ENCODE measurements around the gene TBC1D3.
"Not testable (repeated sequence)": the region's sequence is repeated elsewhere in the genome, so short reads cannot be mapped to it uniquely, and the experiment has no call there.

Gene TBC1D3

DNA sequence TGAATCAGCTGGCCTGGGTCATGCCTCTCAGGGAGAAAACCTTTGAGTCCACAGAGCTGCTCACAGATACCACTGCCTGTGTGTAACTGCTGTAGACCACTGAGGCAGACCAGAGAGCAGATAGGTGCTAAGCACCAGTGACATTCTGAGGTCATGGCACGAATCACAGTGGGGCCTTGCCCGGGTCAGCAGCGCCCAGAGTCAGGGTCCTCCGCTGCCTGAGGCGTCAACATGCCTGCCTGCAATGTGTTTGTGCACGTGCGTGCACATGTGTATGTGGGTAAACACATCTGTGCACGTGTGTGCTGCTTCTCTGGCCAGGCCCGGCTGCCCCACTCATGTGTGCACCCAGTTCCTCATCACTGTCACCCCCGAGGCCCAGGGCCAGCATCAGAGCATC is at the start of gene TBC1D3:
TBC1D3 (minus strand) TSS at position 101 of the 400 bp plus-strand sequence. CDS start 1,526 bp downstream, outside the sequence.
- H3K27ac Mint-ChIP-seq, CTCF ChIA-PET, H3K36me3 Mint-ChIP-seq, DNase-seq, H3K9me3 Mint-ChIP-seq, H3K27me3 Mint-ChIP-seq, H3K4me3 Mint-ChIP-seq, H3K4me1 Mint-ChIP-seq: not testable (repeated sequence)

DNA sequence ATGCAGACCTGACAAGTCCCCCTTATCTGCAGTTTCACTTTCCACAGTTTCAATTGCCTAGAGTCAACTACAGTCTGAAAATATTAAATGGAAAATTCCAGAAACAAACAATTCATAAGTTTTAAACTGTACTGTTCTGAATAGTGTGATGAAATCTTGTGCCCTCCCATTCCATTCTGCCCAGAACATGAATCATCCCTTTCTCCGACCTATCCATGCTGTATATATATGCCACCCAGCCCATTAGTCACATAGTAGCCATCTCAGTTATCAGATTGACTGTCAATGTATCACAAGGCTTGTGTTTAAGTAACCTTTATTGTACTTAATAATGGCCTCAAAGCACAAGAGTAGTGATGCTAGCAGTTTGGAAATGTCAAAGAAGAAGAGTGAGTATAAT is 40.4 kb upstream of the TBC1D3 start:
- DNase-seq, H3K9me3 Mint-ChIP-seq, H3K36me3 Mint-ChIP-seq, H3K27me3 Mint-ChIP-seq, H3K27ac Mint-ChIP-seq, H3K4me3 Mint-ChIP-seq, CTCF ChIA-PET, H3K4me1 Mint-ChIP-seq: not testable (repeated sequence)

- H3K4me1 Mint-ChIP-seq, H3K27ac Mint-ChIP-seq, CTCF ChIA-PET, DNase-seq, H3K4me3 Mint-ChIP-seq, H3K36me3 Mint-ChIP-seq, H3K9me3 Mint-ChIP-seq, H3K27me3 Mint-ChIP-seq: not testable (repeated sequence)
Observed at GRCh38 chr17:38225844-38226495, 33.6 kb upstream of the TBC1D3 start.

- DNase-seq, H3K36me3 Mint-ChIP-seq, CTCF ChIA-PET, H3K4me1 Mint-ChIP-seq, H3K9me3 Mint-ChIP-seq, H3K27ac Mint-ChIP-seq, H3K4me3 Mint-ChIP-seq, H3K27me3 Mint-ChIP-seq: not testable (repeated sequence)
Observed at GRCh38 chr17:38220867-38221266, 28.5 kb upstream of the TBC1D3 start.

GRCh38 chr17:38200271-38200670 is 7.9 kb upstream of the TBC1D3 start:
- DNase-seq, H3K4me1 Mint-ChIP-seq, H3K27me3 Mint-ChIP-seq, H3K4me3 Mint-ChIP-seq, CTCF ChIA-PET, H3K36me3 Mint-ChIP-seq, H3K9me3 Mint-ChIP-seq, H3K27ac Mint-ChIP-seq: not testable (repeated sequence)

DNA sequence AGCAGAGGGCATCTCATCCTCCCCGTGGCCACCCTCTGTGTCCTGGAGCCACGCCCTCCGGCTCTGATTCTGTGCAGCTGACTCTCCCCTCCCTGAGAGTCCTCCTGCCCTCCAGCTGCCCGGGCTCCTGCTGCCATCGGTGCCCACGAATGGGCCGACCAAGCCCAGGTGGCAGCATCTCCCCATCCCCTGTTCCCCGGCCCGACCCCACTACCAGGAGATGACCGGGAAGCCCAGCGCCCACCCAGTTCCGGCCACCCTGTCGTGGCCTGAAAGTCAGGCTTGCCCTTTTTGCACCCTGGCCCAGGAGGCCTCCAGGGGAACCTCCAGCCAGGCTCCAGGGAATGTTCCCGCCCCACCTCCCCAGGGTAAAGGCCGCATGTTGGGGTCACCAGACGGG is 57.5 kb downstream of the TBC1D3 start:
- CTCF ChIA-PET, H3K27me3 Mint-ChIP-seq, DNase-seq, H3K4me3 Mint-ChIP-seq, H3K9me3 Mint-ChIP-seq, H3K4me1 Mint-ChIP-seq, H3K36me3 Mint-ChIP-seq, H3K27ac Mint-ChIP-seq: not testable (repeated sequence)

Measured in activated naive CD4-positive, alpha-beta T cell treated with anti-CD3 and anti-CD28 coated beads, Interleukin-2, amount 10 ng/mL, durations not matched to agents 7 days and 5 days (primary cell).